ENCODE results near the gene MARCHF10. TPM values are rescaled to one million over a fixed set of nuclear protein-coding genes. Genes with fewer than 3 reads are reported as not detected.

Gene MARCHF10
- total RNA-seq, 1 experiment from 2014 or later, result not detected

GRCh38 chr17:62717889-62718288, 90.2 kb downstream of the MARCHF10 start:
- ChIA-PET POLR2A (ENCODE audit: unreplicated experiment) (no interaction called here), CTCF (no interaction called here)
- Histone ChIP-seq H4K20me1 (ENCODE audit: low read length) (no peaks in the 10 kb centered on the region), H3K27me3 (ENCODE audit: low read length) (no peaks in the 10 kb centered on the region), H3K36me3 (ENCODE audit: low read depth, low read length) (no peaks in the 10 kb centered on the region), H3F3A (ENCODE audit: low read length, unreplicated experiment) (no peaks in the 10 kb centered on the region), H3K4me2 (ENCODE audit: low read length) (no peak overlapping the region), H3K9ac (ENCODE audit: low read length) (no peak overlapping the region), H3K4me3 (ENCODE audit: low read length) (no peak overlapping the region), H3K79me2 (ENCODE audit: low read length) (no peaks in the 10 kb centered on the region), H3K9me2 (replicated peaks; ENCODE audit: low read length) (no peaks in the 10 kb centered on the region), H3K4me1 (ENCODE audit: insufficient read depth, low read length) (peaks cover 5% of the 10 kb centered on the region; the same call in 1 of the 2 replicates), H2AFZ (ENCODE audit: low read length) (no peak overlapping the region), H3K9me3 (ENCODE audit: low read length) (no peaks in the 10 kb centered on the region), H3K27ac (ENCODE audit: low read length) (no peak overlapping the region)
- intact Hi-C loops (cut with micrococcal nuclease), result no loop called here
- no TSS peak for BruUV-seq (replicated peaks)
- no peak for ATAC-seq
- DNase-seq, result no peak
- TF ChIP-seq EZH2phosphoT487 (IDR thresholded peaks at IDR 0.05; ENCODE audit: borderline replicate concordance, low read length) (no peak), CTCF (conservative IDR thresholded peaks at IDR 0.05; ENCODE audit: low read depth, low read length) (no peak), EZH2 (IDR thresholded peaks at IDR 0.05; ENCODE audit: low read length, unreplicated experiment) (no peak)

- BruUV-seq (replicated peaks), result no TSS peak
- Histone ChIP-seq H2AFZ (ENCODE audit: low read length) (no peak overlapping the region), H3K27ac (ENCODE audit: low read length) (no peak overlapping the region), H3K36me3 (ENCODE audit: low read depth, low read length) (no peaks in the 10 kb centered on the region), H3K9me3 (ENCODE audit: low read length) (no peaks in the 10 kb centered on the region), H3K4me2 (ENCODE audit: low read length) (no peak overlapping the region), H3K9ac (ENCODE audit: low read length) (no peak overlapping the region), H3K4me3 (ENCODE audit: low read length) (no peak overlapping the region), H4K20me1 (ENCODE audit: low read length) (no peaks in the 10 kb centered on the region), H3F3A (ENCODE audit: low read length, unreplicated experiment) (no peaks in the 10 kb centered on the region), H3K27me3 (ENCODE audit: low read length) (no peaks in the 10 kb centered on the region), H3K9me2 (replicated peaks; ENCODE audit: low read length) (no peaks in the 10 kb centered on the region), H3K79me2 (ENCODE audit: low read length) (no peaks in the 10 kb centered on the region), H3K4me1 (ENCODE audit: insufficient read depth, low read length) (peaks cover 5% of the 10 kb centered on the region; the same call in 1 of the 2 replicates)
- intact Hi-C loops (cut with micrococcal nuclease), result no loop called here
- DNase-seq (no peak), ATAC-seq (no peak)
- CTCF ChIA-PET, result no interaction called here
- no peak for TF ChIP-seq EZH2 (IDR thresholded peaks at IDR 0.05; ENCODE audit: low read length, unreplicated experiment)
- TF ChIP-seq EZH2phosphoT487 (IDR thresholded peaks at IDR 0.05; ENCODE audit: borderline replicate concordance, low read length), result no peak
- no peak for TF ChIP-seq CTCF (conservative IDR thresholded peaks at IDR 0.05; ENCODE audit: low read depth, low read length)
- POLR2A ChIA-PET (ENCODE audit: unreplicated experiment), result no interaction called here
Observed at GRCh38 chr17:62717589-62717855, 90.6 kb downstream of the MARCHF10 start.

GRCh38 chr17:62716834-62717588, 91.1 kb downstream of the MARCHF10 start:
- DNase-seq (no peak), ATAC-seq (no peak)
- no TSS peak for BruUV-seq (replicated peaks)
- Histone ChIP-seq H4K20me1 (ENCODE audit: low read length) (no peaks in the 10 kb centered on the region), H3K9me2 (replicated peaks; ENCODE audit: low read length) (no peaks in the 10 kb centered on the region), H3K4me3 (ENCODE audit: low read length) (no peak overlapping the region), H3F3A (ENCODE audit: low read length, unreplicated experiment) (no peaks in the 10 kb centered on the region), H2AFZ (ENCODE audit: low read length) (no peak overlapping the region), H3K79me2 (ENCODE audit: low read length) (no peaks in the 10 kb centered on the region), H3K9me3 (ENCODE audit: low read length) (no peaks in the 10 kb centered on the region), H3K27ac (ENCODE audit: low read length) (no peak overlapping the region), H3K36me3 (ENCODE audit: low read depth, low read length) (no peaks in the 10 kb centered on the region), H3K9ac (ENCODE audit: low read length) (no peak overlapping the region), H3K4me2 (ENCODE audit: low read length) (no peak overlapping the region), H3K27me3 (ENCODE audit: low read length) (no peaks in the 10 kb centered on the region), H3K4me1 (ENCODE audit: insufficient read depth, low read length) (peaks cover 5% of the 10 kb centered on the region; the same call in 1 of the 2 replicates)
- CTCF ChIA-PET, result no interaction called here
- no peak for TF ChIP-seq EZH2 (IDR thresholded peaks at IDR 0.05; ENCODE audit: low read length, unreplicated experiment)
- POLR2A ChIA-PET (ENCODE audit: unreplicated experiment), result no interaction called here
- intact Hi-C loops (cut with micrococcal nuclease), result no loop called here

All from PC-3 (cell line).